ENCODE measurements around the gene KRT16.

The KRT16 gene

DNA sequence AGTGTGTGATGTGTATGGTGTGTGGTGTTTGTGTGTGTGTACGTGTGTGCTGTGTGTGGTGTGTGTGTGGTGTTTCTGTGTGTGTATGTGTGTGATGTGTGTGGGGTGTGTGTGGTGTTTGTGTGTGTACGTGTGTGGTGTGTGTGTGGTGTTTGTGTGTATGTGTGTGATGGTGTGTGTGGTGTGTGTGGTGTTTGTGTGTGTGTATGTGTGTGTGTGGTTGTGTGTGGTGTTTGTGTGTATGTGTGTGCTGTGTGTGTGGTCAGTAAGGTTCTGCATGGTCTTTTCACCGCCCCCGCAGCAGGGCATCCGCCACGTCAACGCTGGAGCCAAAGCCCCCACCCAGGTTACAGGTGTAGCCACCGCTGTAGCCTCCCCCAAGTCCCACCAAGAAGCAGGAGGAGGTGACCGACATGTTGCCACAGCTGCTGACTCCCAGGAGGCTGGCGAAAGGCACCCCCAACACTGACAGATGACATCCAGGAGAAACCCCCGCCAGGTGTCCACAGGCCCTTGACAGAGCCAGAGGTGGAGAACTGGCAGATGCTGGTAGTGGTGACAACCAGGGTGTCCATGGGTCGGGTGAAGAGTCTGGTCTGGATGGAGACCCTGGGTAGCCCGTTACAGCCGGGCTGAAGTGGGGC is 21.1 kb upstream of the KRT16 start:
- DNase-seq (ENCODE audit: low spot score) (no peak), ATAC-seq (ENCODE audit: low read depth) (peak; percentile 14)
- Histone ChIP-seq H3K27me3 (ENCODE audit: insufficient read depth, poor library complexity, severe bottlenecking) (no peaks in the 10 kb centered on the region), H3K27ac (ENCODE audit: poor library complexity, severe bottlenecking) (no peak overlapping the region), H3K36me3 (ENCODE audit: low read depth) (no peaks in the 10 kb centered on the region), H3K4me3 (ENCODE audit: severe bottlenecking) (no peak overlapping the region), H3K9me3 (ENCODE audit: severe bottlenecking) (no peaks in the 10 kb centered on the region), H3K4me1 (ENCODE audit: insufficient read depth, poor library complexity, severe bottlenecking) (no peaks in the 10 kb centered on the region)
- TF ChIP-seq CTCF (IDR thresholded peaks at IDR 0.05; ENCODE audit: poor library complexity, severe bottlenecking): no peak

DNA sequence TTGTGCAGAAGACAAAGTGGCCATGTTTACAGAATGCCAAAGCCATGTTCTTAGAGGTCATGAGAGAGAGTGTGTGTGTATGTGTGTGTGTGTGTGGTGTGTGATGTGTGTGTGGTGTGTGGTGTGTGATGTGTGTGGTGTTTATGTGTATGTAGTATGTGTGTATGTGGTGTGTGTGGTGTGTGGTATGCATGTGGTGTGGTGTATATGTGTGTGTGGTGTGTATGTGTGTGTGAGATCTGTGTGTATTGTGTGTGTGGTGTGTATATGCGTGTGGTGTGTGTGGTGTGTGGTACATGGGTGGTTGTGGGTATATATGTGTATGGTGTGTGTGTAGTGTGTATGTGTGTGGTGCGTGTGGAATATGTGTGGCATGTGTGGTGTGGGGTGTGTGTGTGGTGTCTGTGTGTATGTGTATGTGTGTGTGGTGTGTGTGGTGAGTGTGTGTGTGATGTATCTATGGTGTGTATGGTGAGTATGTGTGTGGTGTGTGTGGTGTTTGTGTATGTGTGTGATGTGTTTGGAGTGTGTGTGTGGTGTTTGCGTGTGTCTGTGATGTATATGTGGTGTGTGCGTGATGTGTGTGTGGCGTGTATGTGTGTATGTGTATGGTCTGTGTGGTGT is 20.0 kb upstream of the KRT16 start:
- DNase-seq (ENCODE audit: low spot score) (no peak), ATAC-seq (ENCODE audit: low read depth) (no peak)
- no peaks in the 10 kb centered on the region for H3K27me3 ChIP-seq (ENCODE audit: insufficient read depth, poor library complexity, severe bottlenecking)
- H3K4me3 ChIP-seq (ENCODE audit: severe bottlenecking): no peak overlapping the region
- no peak overlapping the region for H3K27ac ChIP-seq (ENCODE audit: poor library complexity, severe bottlenecking)
- H3K9me3 ChIP-seq (ENCODE audit: severe bottlenecking): no peaks in the 10 kb centered on the region
- H3K36me3 ChIP-seq (ENCODE audit: low read depth): no peaks in the 10 kb centered on the region
- no peak for TF ChIP-seq CTCF (IDR thresholded peaks at IDR 0.05; ENCODE audit: poor library complexity, severe bottlenecking)
- no peaks in the 10 kb centered on the region for H3K4me1 ChIP-seq (ENCODE audit: insufficient read depth, poor library complexity, severe bottlenecking)

GRCh38 chr17:41631898-41632285 is 19.3 kb upstream of the KRT16 start:
- no peaks in the 10 kb centered on the region for H3K27me3 ChIP-seq (ENCODE audit: insufficient read depth, poor library complexity, severe bottlenecking)
- TF ChIP-seq CTCF (IDR thresholded peaks at IDR 0.05; ENCODE audit: poor library complexity, severe bottlenecking): no peak
- ATAC-seq (ENCODE audit: low read depth) (no peak), DNase-seq (ENCODE audit: low spot score) (no peak)
- no peaks in the 10 kb centered on the region for H3K4me1 ChIP-seq (ENCODE audit: insufficient read depth, poor library complexity, severe bottlenecking)
- H3K27ac ChIP-seq (ENCODE audit: poor library complexity, severe bottlenecking): no peak overlapping the region
- no peak overlapping the region for H3K4me3 ChIP-seq (ENCODE audit: severe bottlenecking)
- no peaks in the 10 kb centered on the region for H3K36me3 ChIP-seq (ENCODE audit: low read depth)
- no peaks in the 10 kb centered on the region for H3K9me3 ChIP-seq (ENCODE audit: severe bottlenecking)

- Histone ChIP-seq H3K4me1 (ENCODE audit: insufficient read depth, poor library complexity, severe bottlenecking) (peaks cover under 1% of the 10 kb centered on the region), H3K27me3 (ENCODE audit: insufficient read depth, poor library complexity, severe bottlenecking) (no peaks in the 10 kb centered on the region), H3K27ac (ENCODE audit: poor library complexity, severe bottlenecking) (no peak overlapping the region), H3K4me3 (ENCODE audit: severe bottlenecking) (no peak overlapping the region), H3K36me3 (ENCODE audit: low read depth) (no peaks in the 10 kb centered on the region), H3K9me3 (ENCODE audit: severe bottlenecking) (no peaks in the 10 kb centered on the region)
- ATAC-seq (ENCODE audit: low read depth) (no peak), DNase-seq (ENCODE audit: low spot score) (peak; percentile 7)
- no peak for TF ChIP-seq CTCF (IDR thresholded peaks at IDR 0.05; ENCODE audit: poor library complexity, severe bottlenecking)
Measured at GRCh38 chr17:41631025-41631897, 18.7 kb upstream of the KRT16 start.
